ENCODE data around the gene CTCFL. TPM values are rescaled to one million over a fixed set of nuclear protein-coding genes. Genes with fewer than 3 reads are reported as not detected.

CTCFL gene
- polyA plus RNA-seq, 1 donor from 2014 or later = not detected

DNA sequence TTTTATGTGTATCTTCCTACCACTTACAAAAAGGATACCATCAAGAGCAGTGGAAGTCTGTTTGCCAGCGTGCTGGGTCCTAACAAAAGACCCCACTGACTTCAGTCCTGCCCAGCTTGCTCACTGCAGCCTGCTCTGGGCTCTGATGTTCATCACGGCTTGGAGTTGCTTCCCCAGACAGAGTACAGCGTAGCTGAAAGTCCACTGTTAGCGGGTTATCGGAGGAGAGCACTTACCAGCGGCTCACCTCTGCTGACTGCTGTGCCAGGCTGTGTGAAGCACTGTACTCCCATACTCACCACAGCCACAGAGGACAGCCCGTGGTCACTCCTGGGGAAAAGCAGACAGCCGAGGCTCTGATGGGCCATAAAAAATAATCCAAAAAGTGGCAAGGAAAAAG, 40.2 kb downstream of the CTCFL start:
- Histone ChIP-seq H3F3A (ENCODE audit: insufficient read depth, low read length, poor library complexity, severe bottlenecking) (no peaks in the 10 kb centered on the region), H3K36me3 (ENCODE audit: insufficient read depth, low read length) (no peaks in the 10 kb centered on the region), H3K4me2 (ENCODE audit: low read length) (no peak overlapping the region), H3K9me2 (ENCODE audit: insufficient read depth, low read length) (no peaks in the 10 kb centered on the region), H3K27me3 (ENCODE audit: insufficient read depth, low read depth, low read length) (no peaks in the 10 kb centered on the region), H3K9ac (ENCODE audit: low read length) (no peak overlapping the region), H2AFZ (ENCODE audit: low read depth, low read length) (no peak overlapping the region), H3K4me3 (ENCODE audit: low read length) (no peak overlapping the region), H3K9me3 (ENCODE audit: low read length) (no peaks in the 10 kb centered on the region), H4K20me1 (ENCODE audit: insufficient read depth) (no peaks in the 10 kb centered on the region), H3K27ac (ENCODE audit: low read length) (no peak overlapping the region), H3K79me2 (replicated peaks; ENCODE audit: insufficient read depth, low read length) (no peaks in the 10 kb centered on the region)
- no peak for TF ChIP-seq EP300 (conservative IDR thresholded peaks at IDR 0.05; ENCODE audit: poor library complexity, severe bottlenecking)
- TF ChIP-seq, protein P1, sequence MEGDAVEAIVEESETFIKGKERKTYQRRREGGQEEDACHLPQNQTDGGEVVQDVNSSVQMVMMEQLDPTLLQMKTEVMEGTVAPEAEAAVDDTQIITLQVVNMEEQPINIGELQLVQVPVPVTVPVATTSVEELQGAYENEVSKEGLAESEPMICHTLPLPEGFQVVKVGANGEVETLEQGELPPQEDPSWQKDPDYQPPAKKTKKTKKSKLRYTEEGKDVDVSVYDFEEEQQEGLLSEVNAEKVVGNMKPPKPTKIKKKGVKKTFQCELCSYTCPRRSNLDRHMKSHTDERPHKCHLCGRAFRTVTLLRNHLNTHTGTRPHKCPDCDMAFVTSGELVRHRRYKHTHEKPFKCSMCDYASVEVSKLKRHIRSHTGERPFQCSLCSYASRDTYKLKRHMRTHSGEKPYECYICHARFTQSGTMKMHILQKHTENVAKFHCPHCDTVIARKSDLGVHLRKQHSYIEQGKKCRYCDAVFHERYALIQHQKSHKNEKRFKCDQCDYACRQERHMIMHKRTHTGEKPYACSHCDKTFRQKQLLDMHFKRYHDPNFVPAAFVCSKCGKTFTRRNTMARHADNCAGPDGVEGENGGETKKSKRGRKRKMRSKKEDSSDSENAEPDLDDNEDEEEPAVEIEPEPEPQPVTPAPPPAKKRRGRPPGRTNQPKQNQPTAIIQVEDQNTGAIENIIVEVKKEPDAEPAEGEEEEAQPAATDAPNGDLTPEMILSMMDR (IDR thresholded peaks at IDR 0.05; ENCODE audit: poor library complexity, severe bottlenecking) = no peak
- TF ChIP-seq RAD21 (conservative IDR thresholded peaks at IDR 0.05) = no peak
- TF ChIP-seq, protein P2, sequence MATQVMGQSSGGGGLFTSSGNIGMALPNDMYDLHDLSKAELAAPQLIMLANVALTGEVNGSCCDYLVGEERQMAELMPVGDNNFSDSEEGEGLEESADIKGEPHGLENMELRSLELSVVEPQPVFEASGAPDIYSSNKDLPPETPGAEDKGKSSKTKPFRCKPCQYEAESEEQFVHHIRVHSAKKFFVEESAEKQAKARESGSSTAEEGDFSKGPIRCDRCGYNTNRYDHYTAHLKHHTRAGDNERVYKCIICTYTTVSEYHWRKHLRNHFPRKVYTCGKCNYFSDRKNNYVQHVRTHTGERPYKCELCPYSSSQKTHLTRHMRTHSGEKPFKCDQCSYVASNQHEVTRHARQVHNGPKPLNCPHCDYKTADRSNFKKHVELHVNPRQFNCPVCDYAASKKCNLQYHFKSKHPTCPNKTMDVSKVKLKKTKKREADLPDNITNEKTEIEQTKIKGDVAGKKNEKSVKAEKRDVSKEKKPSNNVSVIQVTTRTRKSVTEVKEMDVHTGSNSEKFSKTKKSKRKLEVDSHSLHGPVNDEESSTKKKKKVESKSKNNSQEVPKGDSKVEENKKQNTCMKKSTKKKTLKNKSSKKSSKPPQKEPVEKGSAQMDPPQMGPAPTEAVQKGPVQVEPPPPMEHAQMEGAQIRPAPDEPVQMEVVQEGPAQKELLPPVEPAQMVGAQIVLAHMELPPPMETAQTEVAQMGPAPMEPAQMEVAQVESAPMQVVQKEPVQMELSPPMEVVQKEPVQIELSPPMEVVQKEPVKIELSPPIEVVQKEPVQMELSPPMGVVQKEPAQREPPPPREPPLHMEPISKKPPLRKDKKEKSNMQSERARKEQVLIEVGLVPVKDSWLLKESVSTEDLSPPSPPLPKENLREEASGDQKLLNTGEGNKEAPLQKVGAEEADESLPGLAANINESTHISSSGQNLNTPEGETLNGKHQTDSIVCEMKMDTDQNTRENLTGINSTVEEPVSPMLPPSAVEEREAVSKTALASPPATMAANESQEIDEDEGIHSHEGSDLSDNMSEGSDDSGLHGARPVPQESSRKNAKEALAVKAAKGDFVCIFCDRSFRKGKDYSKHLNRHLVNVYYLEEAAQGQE (IDR thresholded peaks at IDR 0.05; ENCODE audit: borderline replicate concordance) = no peak
- no peak for TF ChIP-seq EZH2 (IDR thresholded peaks at IDR 0.05; ENCODE audit: borderline replicate concordance, insufficient read depth, low read length, poor library complexity, severe bottlenecking)
- TF ChIP-seq POLR2AphosphoS5 (IDR thresholded peaks at IDR 0.05) = no peak
- no peak for TF ChIP-seq MXI1 (conservative IDR thresholded peaks at IDR 0.05; ENCODE audit: poor library complexity, severe bottlenecking)
- no peak for TF ChIP-seq TAF1 (IDR thresholded peaks at IDR 0.05; ENCODE audit: low read depth)
- no peak for TF ChIP-seq SMC3 (conservative IDR thresholded peaks at IDR 0.05; ENCODE audit: poor library complexity)

DNA sequence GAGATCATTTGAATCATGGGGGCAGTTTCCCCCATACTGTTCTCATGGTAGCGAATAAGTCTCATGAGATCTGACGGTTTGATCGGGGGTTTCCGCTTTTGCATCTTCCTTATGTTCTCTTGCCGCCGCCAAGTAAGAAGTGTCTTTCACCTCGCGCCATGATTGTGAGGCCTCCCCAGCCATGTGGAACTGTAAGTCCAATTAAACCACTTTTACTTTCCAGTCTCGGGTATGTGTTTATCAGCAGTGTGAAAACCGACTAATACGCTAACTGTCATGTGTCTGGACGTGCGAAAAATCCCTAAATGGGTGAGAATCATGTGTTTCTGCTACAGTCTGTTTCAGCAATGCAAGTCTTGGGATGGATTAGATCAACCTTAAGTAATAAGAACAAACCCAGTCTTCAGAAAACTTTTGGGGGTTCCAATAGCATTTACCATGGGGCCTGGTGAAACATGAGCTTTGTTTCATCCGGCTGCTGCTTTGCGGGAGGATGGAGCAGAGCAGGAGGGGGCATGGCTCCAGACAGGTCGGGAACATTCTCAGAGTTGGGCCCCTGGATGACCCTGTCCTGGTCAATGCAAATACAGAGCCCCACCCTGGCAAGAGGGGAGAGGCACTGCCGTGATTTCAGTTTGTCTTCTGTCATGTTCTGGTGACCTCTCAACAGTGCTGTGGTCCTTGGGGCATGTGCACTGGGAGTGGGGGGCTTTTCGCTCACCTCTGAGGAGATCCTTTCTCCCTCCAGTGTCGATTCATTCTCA, 41.5 kb downstream of the CTCFL start:
- Histone ChIP-seq H3K27me3 (ENCODE audit: insufficient read depth, low read depth, low read length) (no peaks in the 10 kb centered on the region), H4K20me1 (ENCODE audit: insufficient read depth) (no peaks in the 10 kb centered on the region), H3K4me3 (ENCODE audit: low read length) (no peak overlapping the region), H3F3A (ENCODE audit: insufficient read depth, low read length, poor library complexity, severe bottlenecking) (no peaks in the 10 kb centered on the region), H3K4me2 (ENCODE audit: low read length) (no peak overlapping the region), H2AFZ (ENCODE audit: low read depth, low read length) (no peak overlapping the region), H3K9me3 (ENCODE audit: low read length) (no peaks in the 10 kb centered on the region), H3K27ac (ENCODE audit: low read length) (no peak overlapping the region), H3K9ac (ENCODE audit: low read length) (no peak overlapping the region), H3K79me2 (replicated peaks; ENCODE audit: insufficient read depth, low read length) (no peaks in the 10 kb centered on the region), H3K9me2 (ENCODE audit: insufficient read depth, low read length) (no peaks in the 10 kb centered on the region), H3K36me3 (ENCODE audit: insufficient read depth, low read length) (no peaks in the 10 kb centered on the region)
- no peak for TF ChIP-seq SMC3 (conservative IDR thresholded peaks at IDR 0.05; ENCODE audit: poor library complexity)
- no peak for TF ChIP-seq TAF1 (IDR thresholded peaks at IDR 0.05; ENCODE audit: low read depth)

Measured in neural cell (in vitro differentiated cells).